GM18505 (cell line): ENCODE measurements around the gene TCEANC.
A peak's percentile ranks its signal among the peaks of the same experiment; 100 is the strongest.
"Not testable (repeated sequence)": the region's sequence is repeated elsewhere in the genome, so short reads cannot be mapped to it uniquely, and the experiment has no call there.

Source experiments
- ATAC-seq: cut with Tn5 transposase; IDR thresholded peaks from one replicate; pipeline ENCODE4 v1.9.1; 2021; ENCODE audit not compliant: unreplicated experiment
- POLR2A ChIP-seq: IDR thresholded peaks from 4 replicates; pipeline ENCODE4 v1.6.1; 2011; ENCODE audit warnings: borderline replicate concordance; ENCODE audit not compliant: insufficient read depth, insufficient read length; ENCODE audit errors: extremely low read depth

The TCEANC gene, protein sequence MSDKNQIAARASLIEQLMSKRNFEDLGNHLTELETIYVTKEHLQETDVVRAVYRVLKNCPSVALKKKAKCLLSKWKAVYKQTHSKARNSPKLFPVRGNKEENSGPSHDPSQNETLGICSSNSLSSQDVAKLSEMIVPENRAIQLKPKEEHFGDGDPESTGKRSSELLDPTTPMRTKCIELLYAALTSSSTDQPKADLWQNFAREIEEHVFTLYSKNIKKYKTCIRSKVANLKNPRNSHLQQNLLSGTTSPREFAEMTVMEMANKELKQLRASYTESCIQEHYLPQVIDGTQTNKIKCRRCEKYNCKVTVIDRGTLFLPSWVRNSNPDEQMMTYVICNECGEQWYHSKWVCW

DNA sequence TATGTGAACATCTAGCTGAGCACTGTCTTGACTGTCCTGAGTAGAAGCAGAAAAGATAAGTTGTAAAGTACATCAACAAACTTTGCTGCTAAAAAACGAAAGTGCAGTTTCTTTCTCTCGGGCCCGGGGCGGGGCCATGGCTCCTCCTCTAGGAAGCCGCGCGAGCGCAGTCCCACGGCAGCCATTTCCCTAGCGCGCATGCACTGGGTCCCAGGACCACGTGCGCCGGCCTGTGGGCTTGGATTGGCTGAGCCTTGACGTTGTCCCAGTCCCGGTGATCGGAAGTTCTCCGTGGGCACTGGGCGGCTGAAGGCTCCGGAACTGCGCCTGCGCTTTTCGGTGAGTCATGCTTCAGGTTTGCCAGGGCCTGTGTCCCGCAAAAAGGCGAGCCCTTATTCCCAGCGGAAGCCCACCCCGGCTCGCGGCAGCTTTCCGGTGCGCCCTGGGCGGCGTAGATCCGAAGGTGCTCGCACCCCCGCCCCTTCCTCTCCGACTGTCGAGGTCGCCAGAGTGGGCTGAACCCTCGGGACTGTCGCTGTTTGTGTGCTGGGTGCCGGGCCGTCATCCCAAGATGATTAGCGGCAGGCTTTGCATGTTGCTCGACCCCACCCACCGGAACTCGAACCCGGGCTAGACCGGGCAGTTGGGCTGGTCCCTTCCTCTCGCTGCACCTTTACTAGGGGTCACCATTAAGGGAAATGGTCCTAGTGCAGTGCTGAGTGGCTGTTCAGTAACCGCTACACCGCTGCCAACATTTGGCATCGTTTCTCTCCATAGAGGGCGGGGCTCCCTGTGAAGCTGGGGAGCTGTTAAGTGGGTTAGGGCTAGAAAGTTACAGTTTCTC lies at the start of gene TCEANC:
TSS of gene TCEANC (plus strand) at position 292 of the 844 bp plus-strand sequence. CDS start 9,368 bp downstream, outside the sequence.
- peak; percentile 97 for ATAC-seq
- peak; percentile 86 for TF ChIP-seq POLR2A

DNA sequence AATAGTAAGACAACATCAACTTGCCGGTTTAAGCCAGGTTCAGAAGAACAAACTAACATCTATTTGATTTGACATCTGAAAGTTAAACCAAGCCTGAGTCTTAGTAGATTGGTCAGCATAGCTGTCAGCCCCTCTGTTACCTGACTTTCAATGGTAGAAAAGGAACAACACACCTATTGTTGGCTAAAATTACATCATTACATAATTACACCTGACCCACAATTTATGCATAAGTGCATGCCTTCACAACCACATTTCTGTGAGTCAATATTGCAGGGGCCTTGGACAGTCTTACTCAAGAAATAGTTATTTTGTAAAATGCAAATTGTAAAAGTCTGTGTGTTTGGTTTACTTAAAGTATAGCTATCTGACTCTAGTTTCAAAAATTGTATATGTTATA lies 47.3 kb upstream of the TCEANC start:
- no peak for ATAC-seq
- no peak for TF ChIP-seq POLR2A

DNA sequence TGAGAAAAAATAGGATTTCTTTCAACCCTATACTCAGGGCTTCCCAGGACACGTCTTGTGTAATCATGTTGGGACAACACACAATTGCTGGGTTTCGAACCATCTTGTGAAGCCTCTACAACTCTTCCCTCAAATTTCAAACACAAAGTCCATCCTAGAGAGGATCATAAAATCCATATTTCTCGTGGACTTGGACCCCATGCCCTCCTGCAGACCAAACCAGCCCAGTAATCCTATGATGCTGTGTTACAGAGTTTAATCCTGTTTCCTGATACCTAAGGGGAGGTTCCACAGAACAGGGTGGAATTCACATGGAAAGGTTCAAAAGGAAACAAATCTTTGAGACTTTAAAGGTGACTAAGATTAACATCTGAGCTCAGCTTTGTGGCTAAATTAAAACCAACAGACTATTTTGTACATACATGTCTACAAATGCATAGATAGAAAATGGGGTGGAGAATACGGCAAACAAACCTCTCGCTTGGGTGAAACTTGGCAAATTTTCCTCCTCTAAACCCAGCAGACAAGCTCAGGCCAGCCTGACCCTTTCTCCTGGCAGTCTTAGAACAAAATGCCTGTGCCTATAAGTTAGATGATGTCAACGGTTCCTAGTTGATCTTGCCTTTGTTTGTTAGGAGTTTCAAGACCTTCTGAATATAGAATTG lies 45.5 kb upstream of the TCEANC start:
- TF ChIP-seq POLR2A: no peak
- no peak for ATAC-seq

DNA sequence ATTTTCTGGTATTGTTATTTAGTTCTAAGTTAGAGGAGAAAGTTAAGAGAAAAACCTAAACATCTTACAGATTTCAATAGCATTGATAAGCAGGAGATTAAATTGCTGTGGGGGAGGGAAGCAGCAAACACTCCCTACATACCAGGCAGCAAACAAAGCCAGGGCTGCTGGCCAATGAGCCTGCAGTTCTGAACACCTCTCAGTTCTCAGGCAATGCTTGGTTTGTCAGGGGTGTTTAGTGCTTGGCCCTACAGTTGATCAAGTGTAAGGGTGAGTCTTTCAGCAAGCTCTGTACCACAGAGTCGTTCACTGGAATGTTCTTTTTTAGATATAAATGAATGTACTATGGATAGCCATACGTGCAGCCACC lies 45.0 kb upstream of the TCEANC start:
- ATAC-seq: no peak
- TF ChIP-seq POLR2A: no peak

DNA sequence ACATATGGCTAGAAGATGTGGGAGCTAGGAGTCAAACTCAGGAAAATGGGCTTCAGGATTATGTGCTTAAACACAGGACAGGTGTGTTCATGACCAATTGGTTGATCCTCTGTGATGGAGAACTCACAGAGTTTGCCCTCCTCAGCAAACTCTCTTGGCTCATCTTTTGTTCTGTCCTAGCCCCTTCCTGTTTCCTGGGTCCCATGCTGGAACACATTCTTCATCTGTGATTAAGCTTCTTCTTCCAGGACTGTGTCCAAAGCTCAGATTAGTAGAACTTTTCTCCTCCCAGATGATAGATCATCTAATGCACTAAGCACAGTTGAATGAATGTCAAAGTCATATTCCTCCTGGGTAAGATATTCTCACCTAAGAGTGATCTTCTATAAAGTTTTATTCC lies 38.8 kb upstream of the TCEANC start:
- TF ChIP-seq POLR2A: no peak
- ATAC-seq: no peak

DNA sequence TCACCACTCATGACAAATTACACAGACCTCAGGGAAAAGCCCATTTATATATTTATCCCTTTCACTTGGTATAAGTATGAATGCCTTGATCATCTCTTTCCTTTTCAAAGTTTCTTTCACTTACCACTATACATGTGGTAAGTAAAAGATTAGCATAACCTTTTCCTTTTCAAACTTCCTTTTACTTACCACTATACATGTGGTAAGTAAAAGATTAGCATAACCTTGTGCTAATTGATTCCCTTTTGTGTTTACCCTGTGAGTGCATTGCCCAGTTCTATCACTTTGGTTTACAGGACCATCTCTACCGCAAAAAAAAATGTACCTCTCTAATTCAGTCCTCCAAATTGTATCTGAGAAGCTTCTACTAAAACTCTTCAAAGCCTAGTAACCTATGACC lies 32.7 kb upstream of the TCEANC start:
- no peak for ATAC-seq
- no peak for TF ChIP-seq POLR2A

DNA sequence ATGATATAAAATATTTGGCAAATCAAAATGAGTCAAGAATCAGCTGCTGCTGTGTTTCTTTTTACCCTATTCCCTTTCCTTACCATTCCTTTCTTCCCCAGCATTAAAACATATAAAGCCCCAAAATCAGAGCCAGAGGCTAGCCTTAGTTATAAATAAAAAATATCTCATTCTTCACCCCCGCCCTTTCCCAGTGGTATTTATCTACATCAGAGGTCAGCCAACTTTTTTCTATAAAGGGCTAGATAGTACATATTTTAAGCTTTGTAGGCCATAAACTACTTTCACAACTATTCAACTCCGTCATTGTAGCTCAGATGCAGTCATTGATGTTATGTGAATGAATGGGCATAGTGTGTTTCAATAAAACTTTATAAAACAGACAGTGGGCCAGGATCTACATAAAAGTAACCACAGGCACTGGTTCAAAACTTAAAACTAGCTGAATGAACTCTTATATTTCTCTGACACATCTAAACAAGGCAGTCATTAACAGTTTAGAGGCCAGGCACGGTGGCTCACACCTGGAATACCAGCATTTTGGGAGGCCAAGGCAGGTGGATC lies 30.5 kb upstream of the TCEANC start:
- ATAC-seq: no peak
- TF ChIP-seq POLR2A: no peak

DNA sequence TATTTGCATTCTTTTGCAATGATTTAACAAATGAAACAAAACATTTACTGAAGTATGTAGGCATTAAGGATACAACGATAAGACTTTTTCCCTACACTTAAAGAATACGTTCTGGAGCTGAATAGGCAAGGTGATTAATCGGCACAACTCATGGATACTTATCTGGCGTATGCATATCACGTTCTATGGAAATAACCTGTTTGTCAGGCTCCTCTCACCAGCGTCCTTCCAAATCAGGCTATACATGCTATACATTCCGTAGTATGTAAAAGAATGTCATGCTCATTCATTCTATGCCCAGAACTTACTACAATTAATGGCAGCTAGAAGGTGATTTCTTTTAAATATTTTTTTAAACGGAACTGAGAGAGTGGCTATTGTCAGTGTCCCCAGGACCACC lies 25.6 kb upstream of the TCEANC start:
- TF ChIP-seq POLR2A: no peak
- ATAC-seq: no peak

DNA sequence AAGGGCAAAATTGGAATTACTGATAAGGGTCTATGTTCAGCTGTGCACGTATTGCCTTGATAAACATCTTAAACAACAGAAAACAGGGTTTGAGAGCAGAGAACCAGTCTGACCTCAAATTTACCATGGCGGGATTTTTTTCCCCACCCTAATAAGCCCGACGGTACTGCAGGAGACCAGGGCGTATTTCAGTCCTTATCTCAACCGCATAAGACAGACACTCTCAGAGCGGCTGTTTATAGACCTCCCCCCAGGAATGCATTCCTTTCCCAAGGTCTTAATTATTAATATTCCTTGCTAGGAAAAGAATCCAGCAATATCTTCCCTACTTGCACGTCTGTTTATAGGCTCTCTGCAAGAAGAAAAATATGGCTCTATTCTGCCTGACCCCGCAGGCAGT lies 15.7 kb upstream of the TCEANC start:
- not testable (repeated sequence) for ATAC-seq

DNA sequence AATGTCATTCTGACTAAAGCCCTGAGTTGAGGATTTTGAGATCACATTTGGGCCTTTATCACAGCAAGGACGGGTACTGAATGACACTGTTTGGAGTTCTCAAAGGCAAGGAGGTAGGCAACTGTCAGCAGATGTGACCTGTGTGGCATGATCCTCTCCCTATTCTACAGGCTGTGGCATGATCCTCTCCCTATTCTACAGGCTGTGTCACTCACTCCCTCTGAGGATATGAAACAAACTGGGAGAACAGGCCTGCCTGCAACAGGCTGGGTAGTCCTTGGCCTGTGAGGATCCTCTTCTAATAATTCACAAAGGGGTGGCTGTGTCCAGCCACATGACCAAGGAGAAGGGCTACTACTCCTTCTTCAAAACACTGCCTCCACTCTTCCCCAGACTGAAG lies 14.9 kb upstream of the TCEANC start:
- no peak for TF ChIP-seq POLR2A
- ATAC-seq: no peak

DNA sequence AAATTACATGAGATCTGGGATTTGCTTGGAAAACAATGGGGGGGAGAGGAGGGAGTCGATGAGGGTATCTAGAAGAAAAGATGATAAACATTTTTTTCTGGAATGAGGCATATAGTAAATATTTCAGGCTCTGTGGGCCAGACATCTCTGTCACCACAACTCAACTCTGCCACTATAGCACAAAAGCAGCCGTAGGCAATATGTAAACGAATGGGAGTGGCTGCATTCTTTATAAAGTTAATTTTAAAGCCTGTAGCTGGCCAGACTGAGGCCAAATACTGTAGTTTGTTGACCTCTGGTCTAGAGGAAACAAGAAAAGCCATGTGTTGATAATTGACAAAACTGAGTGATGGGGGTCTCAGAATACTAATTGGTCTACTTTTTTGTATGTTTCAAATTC lies 14.1 kb upstream of the TCEANC start:
- no peak for ATAC-seq
- no peak for TF ChIP-seq POLR2A

DNA sequence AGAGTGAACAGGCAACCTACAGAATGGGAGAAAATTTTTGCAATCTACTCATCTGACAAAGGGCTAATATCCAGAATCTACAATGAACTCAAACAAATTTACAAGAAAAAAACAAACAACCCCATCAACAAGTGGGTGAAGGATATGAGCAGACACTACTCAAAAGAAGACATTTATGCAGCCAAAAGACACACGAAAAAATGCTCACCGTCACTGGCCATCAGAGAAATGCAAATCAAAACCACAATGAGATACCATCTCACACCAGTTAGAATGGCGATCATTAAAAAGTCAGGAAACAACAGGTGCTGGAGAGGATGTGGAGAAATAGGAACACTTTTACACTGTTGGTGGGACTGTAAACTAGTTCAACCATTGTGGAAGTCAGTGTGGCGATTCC lies 11.3 kb upstream of the TCEANC start:
- not testable (repeated sequence) for ATAC-seq

DNA sequence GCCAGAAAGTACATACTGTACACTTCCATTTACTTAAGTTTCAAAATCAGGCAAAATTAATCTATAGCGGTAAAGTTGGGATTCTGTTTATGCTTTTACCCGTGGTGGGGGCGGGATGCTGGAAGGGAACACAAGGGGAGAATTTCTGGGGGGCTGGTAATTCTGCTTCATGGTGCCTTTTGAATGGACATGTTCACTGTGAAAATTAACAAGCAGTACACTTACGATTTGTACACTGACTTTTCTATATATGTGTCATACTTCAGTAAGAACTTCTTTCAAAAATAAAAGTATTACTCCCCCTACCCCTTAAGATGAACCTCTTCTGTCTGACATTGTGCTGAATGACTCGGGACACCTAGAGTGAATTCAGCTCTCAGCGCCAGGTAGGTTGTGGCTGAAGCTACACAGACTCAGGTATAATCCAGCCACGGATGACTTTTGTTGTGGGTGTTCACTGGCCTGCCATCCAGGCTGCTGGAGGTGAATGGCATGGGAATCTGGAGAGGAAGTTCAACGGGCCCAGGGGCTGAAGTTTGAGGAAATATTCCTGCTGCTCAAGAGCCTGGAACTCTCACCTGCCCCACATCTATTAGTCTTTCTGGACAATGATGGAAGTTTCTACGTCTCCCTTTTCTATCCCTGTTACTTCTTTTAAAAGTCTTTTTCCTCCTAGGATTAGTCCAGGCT lies 7.3 kb upstream of the TCEANC start:
- TF ChIP-seq POLR2A: no peak
- ATAC-seq: no peak
